ENCODE measurements around the gene SLC22A1.
"Not testable (repeated sequence)": the region's sequence is repeated elsewhere in the genome, so short reads cannot be mapped to it uniquely, and the experiment has no call there.

SLC22A1 gene

GRCh38 chr6:160125105-160125504, 3.5 kb downstream of the SLC22A1 start:
- not testable (repeated sequence) for DNase-seq

DNA sequence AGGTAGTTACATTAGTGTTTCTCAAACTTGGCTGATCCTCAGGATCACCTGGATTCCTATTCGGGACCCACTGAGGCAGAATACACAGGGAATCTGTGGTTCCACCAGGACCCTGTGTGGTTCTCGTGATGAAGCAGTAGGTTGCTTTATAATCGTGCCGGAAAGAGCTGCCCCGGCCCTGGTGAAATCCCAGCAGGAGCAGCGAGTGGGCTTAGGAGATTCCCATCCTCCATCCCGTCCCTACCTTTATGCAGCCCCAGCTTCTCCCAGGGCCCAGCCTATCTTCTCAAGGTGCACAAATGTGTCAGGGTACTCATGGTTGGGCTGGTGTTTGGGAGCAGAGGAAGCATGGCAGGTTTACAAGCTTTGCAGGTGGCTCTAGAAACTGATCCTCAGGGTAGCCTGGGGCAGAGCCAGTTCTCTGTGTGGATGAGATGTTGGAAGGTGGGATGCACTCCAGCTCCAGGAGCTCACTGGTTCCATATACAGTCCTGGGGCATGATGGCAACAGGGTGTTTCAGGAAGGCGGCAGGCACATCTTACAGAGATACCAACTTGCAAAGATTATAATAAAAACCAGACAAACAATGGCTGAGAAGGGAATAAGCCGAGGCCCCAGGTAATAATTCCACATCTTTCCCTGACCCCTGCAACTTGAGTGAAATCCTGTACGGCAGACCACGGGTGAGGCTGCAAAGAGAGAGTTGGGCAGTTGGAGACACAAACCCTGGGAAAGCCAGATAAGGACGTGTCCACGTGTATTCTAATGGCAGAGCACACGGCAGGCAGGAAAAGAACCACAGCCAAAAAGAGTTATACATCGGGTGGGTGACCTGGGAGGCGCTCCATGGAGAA, 5.9 kb downstream of the SLC22A1 start:
- DNase-seq: no peak

DNA sequence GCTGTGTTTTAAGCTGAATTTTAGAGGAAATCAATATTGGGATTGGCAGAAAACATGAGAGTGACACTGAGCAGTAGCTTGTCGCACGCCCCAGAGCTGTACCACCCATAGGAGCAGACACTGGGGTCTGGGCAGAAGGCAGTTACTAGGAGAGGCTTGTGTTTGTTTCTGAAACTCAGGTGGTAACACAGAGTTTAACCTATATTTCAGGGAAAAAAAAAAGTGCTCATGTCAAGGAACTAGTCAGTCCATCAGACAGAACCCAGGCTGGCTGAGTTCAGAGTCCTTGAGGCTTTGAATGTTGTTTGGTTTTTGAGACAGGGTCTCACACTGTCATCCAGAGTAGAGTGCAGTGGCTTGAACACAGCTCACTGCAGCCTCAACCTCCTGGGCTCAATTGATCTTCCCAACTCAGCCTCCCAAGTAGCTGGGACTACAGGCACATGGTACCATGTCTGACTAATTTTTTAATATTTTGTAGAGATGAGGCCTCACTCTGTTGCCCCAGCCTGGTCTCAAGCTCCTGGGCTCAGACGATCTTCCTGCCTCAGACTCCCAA, 6.6 kb downstream of the SLC22A1 start:
- DNase-seq: no peak

- no peak for DNase-seq
Measured at GRCh38 chr6:160128879-160129516, 7.4 kb downstream of the SLC22A1 start.

DNA sequence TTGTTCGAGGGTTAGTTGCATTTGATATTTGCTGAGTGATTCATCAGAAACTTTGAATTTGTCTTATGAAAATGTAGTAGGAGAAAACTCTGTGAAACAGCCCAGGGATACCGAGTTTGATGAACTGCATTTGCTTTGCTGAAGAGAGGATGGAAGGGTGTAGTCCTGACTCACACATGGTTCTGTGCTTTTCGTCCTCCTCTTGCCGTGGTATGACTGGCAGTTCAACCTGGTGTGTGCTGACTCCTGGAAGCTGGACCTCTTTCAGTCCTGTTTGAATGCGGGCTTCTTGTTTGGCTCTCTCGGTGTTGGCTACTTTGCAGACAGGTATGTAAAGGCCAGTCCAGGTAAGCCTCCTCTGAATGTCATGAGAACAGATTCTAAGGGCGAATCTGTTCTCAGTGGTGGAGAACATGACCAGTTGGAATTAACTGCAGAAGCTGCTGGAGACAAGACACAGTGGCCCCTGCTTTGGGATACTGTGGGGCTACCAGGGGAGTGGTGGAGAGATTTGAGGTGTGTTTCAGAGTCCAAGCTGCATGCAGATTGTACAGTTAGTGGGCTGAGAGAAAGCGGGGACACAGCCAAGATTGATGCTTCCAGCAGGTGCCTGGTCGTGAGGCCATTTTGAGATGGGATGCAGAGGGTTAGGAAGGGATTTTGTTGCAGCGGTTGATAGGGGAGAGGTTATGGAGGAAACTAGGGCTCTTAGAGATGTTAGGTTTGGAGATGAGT, 8.4 kb downstream of the SLC22A1 start:
- DNase-seq: no peak

DNA sequence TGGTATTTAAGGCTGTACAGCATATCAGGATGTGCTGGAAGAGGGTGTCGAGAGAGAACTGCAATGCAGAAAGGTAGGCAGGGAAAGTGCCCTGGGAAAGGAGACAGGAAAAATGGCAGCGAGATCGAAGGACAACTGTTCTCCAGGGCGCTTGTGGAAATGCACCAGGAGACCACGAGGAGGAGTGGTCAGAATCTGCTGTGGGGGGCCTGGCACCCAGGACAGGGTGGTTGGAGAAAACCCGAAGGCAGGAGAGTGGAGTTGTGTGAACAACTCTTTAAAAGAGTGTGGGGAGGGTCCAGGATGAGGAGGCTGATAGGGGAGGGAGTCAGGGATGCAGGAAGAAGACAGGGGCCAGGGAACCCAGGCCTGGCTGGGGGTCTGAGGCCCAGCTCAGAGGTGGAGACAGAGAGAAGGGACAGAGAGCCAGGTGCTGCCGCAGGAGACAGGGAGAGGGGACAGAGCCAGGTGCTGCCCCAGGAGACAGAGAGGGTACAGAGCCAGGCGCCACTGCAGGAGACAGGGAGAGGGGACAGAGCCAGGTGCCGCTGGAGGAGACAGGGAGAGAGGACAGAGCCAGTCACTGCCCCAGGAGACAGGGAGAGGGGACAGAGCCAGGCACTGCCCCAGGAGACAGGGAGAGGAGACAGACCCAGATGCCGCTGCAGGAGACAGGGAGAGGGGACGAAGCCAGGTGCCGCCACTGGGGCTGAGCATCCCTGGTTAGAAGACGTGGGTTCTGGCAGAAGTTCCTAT, 9.3 kb downstream of the SLC22A1 start:
- DNase-seq: no peak

GRCh38 chr6:160131636-160132296, 10.2 kb downstream of the SLC22A1 start:
- DNase-seq: no peak

DNA sequence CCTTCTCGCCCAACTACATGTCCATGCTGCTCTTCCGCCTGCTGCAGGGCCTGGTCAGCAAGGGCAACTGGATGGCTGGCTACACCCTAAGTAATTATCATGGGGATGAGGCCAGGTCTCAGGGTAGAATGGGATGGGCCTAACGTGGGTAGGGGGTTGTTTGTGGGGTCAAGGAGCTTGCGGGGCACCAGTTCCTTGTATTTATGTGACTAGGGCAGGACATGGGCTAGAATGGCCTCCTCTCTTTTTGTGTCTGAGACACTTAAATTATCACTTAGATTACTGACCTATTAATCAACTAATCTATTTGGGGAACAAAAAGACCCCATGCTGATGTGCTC, 10.7 kb downstream of the SLC22A1 start:
- no peak for DNase-seq

GRCh38 chr6:160132776-160133338, 11.2 kb downstream of the SLC22A1 start:
- no peak for DNase-seq

DNA sequence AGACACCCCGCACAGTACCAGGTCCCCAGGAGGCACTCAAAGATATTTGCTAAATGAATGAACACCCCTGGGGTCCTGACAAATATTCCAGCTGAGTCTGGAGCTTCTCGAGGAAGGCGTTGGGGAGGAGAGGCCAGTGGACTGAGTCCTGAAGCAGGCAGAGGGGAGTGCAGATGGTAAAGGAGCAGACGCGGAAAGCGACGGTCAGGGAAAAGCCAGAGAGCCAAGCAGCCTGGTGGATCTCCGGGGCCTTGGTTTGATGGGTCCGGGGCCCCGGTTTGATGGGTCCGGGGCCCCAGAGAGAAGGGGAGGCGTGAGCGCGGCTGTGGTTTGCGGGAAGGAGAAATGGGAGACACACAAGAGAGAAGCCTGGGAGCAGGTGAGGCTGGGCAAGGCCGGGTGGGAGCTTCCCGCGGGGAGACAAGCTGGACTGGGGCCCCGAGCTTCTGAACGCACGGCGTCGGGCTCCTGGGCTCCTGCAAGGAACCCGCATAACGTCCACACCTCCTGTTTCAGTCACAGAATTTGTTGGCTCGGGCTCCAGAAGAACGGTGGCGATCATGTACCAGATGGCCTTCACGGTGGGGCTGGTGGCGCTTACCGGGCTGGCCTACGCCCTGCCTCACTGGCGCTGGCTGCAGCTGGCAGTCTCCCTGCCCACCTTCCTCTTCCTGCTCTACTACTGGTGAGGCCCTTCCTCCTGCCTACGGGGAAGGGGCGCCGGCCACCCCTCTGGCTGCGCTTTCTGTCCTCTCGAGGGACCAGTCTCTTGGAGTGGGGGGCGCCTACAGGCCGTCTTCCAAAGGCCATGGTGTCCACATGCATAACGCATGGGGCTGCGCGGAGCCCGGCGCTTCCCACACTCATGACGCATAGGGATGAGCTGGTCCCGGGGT, 12.1 kb downstream of the SLC22A1 start:
- DNase-seq: no peak

DNA sequence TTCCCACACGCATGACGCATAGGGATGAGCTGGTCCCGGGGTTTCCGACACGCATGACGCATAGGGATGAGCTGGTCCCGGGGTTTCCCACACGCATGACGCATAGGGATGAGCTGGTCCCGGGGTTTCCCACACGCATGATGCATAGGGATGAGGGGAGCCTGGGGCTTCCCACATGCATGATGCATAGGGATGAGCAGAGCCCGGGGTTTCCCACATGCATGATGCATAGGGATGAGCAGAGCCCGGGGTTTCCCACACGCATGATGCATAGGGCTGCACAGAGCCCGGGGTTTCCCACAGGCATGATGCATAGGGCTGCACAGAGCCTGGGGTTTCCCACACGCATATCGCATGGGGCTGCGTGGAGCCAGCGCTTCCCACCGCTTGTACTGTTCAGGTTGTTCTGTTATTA, 12.7 kb downstream of the SLC22A1 start:
- DNase-seq: not testable (repeated sequence)

DNA sequence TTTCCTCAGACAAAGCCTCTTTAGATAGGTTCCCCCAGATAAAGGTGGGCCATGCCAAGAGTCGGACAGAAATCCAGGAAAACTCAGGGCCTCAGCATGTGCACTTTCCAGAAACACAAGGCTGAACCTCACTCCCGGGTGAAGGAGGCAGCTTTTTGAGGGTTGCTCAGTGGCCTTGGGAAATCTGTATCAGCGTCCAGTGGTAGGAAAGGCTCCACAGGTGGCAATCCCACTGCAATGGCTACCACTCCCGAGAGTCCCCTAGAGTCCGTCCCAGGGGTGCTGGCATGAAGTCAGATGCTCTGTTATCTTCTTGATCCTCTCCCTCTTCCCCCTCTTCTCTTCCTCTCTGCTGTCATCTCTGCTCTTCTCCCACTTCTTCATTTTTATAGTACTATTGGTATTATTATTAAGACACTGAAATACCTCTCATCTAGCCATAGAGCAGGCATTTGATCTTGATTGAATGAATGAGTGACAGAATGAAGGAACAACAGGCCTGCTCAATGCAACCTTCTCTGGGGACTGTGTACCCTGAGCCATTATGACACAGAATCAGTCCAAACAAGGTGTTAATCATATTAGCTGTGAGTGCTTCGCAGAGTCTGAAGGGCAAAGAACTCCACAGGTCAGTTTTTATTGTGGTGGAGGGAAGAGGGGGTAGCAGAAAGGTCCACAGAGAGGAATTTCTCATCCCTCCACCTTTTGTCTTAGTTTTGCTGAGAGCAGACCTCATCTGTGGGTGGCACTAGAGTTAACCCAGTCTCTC, 13.3 kb downstream of the SLC22A1 start:
- no peak for DNase-seq

DNA sequence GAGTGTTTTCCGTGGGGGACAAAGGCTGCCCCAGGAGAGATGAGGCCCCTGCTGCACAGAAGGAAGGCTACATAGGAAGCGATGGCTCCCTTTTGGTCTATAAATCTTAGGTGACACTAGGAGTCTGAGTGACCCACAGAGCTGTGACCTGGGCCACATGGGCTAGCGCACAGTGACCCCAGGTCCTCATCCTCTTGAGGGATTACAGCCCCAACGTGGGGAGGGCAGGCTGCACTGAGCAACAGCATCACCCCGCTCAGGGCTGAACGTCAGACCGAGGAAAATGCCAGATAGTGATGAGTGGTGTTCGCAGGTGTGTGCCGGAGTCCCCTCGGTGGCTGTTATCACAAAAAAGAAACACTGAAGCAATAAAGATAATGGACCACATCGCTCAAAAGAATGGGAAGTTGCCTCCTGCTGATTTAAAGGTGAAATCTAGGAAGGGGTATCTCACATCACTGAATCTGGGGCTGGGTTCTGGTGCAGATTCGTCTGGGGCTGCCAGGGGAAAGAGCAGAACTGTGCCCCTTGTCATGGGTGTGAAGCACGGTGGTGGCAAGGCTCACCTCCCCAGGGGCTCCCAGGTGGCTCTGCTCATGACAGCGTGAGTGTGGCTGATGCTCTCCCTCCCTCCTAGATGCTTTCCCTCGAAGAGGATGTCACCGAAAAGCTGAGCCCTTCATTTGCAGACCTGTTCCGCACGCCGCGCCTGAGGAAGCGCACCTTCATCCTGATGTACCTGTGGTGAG, 14.5 kb downstream of the SLC22A1 start:
- DNase-seq: no peak

GRCh38 chr6:160137130-160137988, 15.7 kb downstream of the SLC22A1 start:
- DNase-seq: no peak

GRCh38 chr6:160137989-160138835, 16.6 kb downstream of the SLC22A1 start:
- DNase-seq: peak; percentile 19

DNA sequence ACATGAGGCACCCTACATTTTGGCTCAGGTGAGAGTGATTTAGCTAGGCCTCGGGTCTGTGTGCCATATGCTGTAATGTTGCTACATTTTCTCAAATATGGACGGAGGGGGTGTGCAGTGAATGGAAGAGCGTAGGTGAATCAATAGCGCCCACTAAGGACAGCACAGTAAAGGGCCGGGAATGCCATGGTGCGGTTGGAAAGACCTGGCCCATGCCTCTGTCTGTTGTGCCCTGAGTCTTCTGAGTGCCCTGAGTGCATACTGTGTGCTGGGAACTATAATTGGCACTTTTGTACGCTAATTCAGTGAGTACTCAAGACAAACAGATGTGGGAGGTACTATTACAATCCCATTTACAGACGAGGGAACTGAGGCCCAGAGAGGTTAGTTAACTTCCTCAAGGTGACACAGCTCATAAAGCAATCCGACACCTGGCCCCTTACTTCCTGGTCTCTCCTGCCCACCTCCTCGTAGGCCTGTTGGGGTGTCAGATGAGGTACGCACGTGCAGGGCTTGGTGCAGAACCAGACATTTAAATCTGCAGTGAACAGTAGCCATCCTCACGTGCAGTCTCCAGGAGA, 17.3 kb downstream of the SLC22A1 start:
- DNase-seq: no peak

GRCh38 chr6:160139420-160139851, 17.8 kb downstream of the SLC22A1 start:
- DNase-seq: no peak
